Neural progenitor cell (in vitro differentiated cells): ENCODE results near the gene ELOVL6. TPM values are rescaled to one million over a fixed set of nuclear protein-coding genes. Genes with fewer than 3 reads are reported as not detected.

Experiments used
- DNase-seq: peaks from one replicate; pipeline ENCODE4 v3.0.0-alpha.2; 2016; ENCODE audit warnings: low spot score
- H2AFZ ChIP-seq: fragments of 200-600 bp; sonication (generic); replicated peaks from 2 replicates; pipeline ENCODE4 v1.6.1; 2016; ENCODE audit warnings: antibody characterized with exemption
- H3F3A ChIP-seq: fragments of 200-600 bp; sonication (generic); 2 replicates; pipeline ENCODE4 v1.6.1; 2016; ENCODE audit warnings: antibody characterized with exemption, low read depth
- H3K27ac ChIP-seq: fragments of 200-600 bp; sonication (generic); 2 replicates; pipeline ENCODE4 v1.5.1; 2016; ENCODE audit warnings: mild to moderate bottlenecking
- H3K27me3 ChIP-seq: fragments of 200-600 bp; sonication (generic); 2 replicates; pipeline ENCODE4 v1.6.1; 2016; ENCODE audit warnings: mild to moderate bottlenecking, moderate library complexity
- H3K36me3 ChIP-seq: fragments of 200-600 bp; sonication (generic); 2 replicates; pipeline ENCODE4 v1.5.1; 2016
- H3K4me1 ChIP-seq: fragments of 200-600 bp; sonication (generic); 2 replicates; pipeline ENCODE4 v1.6.1; 2016; ENCODE audit warnings: mixed run types
- H3K4me2 ChIP-seq: fragments of 200-600 bp; sonication (generic); 2 replicates; pipeline ENCODE4 v1.6.1; 2016
- H3K4me3 ChIP-seq: fragments of 200-600 bp; sonication (generic); 2 replicates; pipeline ENCODE4 v1.5.1; 2016
- H3K79me2 ChIP-seq: fragments of 200-600 bp; sonication (generic); 2 replicates; pipeline ENCODE4 v1.6.1; 2016; ENCODE audit warnings: low read depth
- H3K9ac ChIP-seq: fragments of 200-600 bp; sonication (generic); 2 replicates; pipeline ENCODE4 v1.6.1; 2016
- H3K9me3 ChIP-seq: fragments of 200-600 bp; sonication (generic); 2 replicates; pipeline ENCODE4 v1.5.1; 2016; ENCODE audit warnings: low read depth
- H4K20me1 ChIP-seq: fragments of 200-600 bp; sonication (generic); 2 replicates; pipeline ENCODE4 v1.6.1; 2016; ENCODE audit warnings: low read depth
- H3K27ac Mint-ChIP-seq: 3 replicates; pipeline ENCODE4 v1.8.0; 2021; ENCODE audit warnings: mixed read lengths
- H3K27me3 Mint-ChIP-seq: 2 replicates; pipeline ENCODE4 v1.8.0; 2022; ENCODE audit warnings: low read depth, mild to moderate bottlenecking, inconsistent platforms, moderate library complexity, mixed read lengths; ENCODE audit not compliant: insufficient read depth
- H3K36me3 Mint-ChIP-seq: 3 replicates; pipeline ENCODE4 v1.8.0; 2021; ENCODE audit warnings: mixed read lengths
- H3K4me1 Mint-ChIP-seq: 3 replicates; pipeline ENCODE4 v1.8.0; 2021; ENCODE audit warnings: mixed read lengths
- H3K4me3 Mint-ChIP-seq: 3 replicates; pipeline ENCODE4 v1.8.0; 2021; ENCODE audit warnings: mild to moderate bottlenecking, moderate library complexity, mixed read lengths
- H3K9me3 Mint-ChIP-seq: 3 replicates; pipeline ENCODE4 v1.8.0; 2020; ENCODE audit warnings: mixed read lengths
- CTCF ChIP-seq: fragments of 200-600 bp; sonication (generic); IDR thresholded peaks from 2 replicates; pipeline ENCODE4 v1.5.1; 2017; ENCODE audit warnings: antibody characterized with exemption, mild to moderate bottlenecking
- EZH2 ChIP-seq: fragments of 200-600 bp; sonication (generic); IDR thresholded peaks from 2 replicates; pipeline ENCODE4 v1.6.1; 2017; ENCODE audit warnings: antibody characterized with exemption, mild to moderate bottlenecking, moderate library complexity
- EZH2phosphoT487 ChIP-seq: fragments of 200-600 bp; sonication (generic); IDR thresholded peaks from 2 replicates; pipeline ENCODE4 v1.6.1; 2017; ENCODE audit warnings: antibody characterized with exemption
- total RNA-seq: library from RNA; depleted of rRNA; stranded (reverse); fragments of >200 nt; gene quantifications from 2 replicates; pipeline ENCODE4 v1.2.3, GENCODE V29; 2015; ENCODE audit warnings: low replicate concordance

Gene ELOVL6
- total RNA-seq, 1 donor from 2014 or later = 54.4 TPM

- H3K4me1 Mint-ChIP-seq = peaks cover 3% of the 10 kb centered on the region
- H3K4me1 ChIP-seq = no peaks in the 10 kb centered on the region
- H3K79me2 ChIP-seq = peaks cover 80% of the 10 kb centered on the region
- no peak overlapping the region for H3K4me3 ChIP-seq
- peaks cover 28% of the 10 kb centered on the region for H3K36me3 Mint-ChIP-seq
- H3K27ac Mint-ChIP-seq = peak overlapping the region; percentile 69
- no peaks in the 10 kb centered on the region for H3F3A ChIP-seq
- no peak overlapping the region for H3K9ac ChIP-seq
- no peaks in the 10 kb centered on the region for H3K9me3 Mint-ChIP-seq
- H2AFZ ChIP-seq = no peak overlapping the region
- H3K27ac ChIP-seq = no peak overlapping the region
- H3K9me3 ChIP-seq = no peaks in the 10 kb centered on the region
- H3K36me3 ChIP-seq = no peaks in the 10 kb centered on the region
- no peak overlapping the region for H3K4me2 ChIP-seq
- no peaks in the 10 kb centered on the region for H3K27me3 ChIP-seq
- H4K20me1 ChIP-seq = peaks cover 8% of the 10 kb centered on the region
- H3K4me3 Mint-ChIP-seq = no peak overlapping the region
- no peaks in the 10 kb centered on the region for H3K27me3 Mint-ChIP-seq
- TF ChIP-seq EZH2phosphoT487 = no peak
- no peak for TF ChIP-seq EZH2
- TF ChIP-seq CTCF = peak; percentile 28
- DNase-seq = peak; percentile 29
Observed at GRCh38 chr4:110170861-110171260, 27.6 kb downstream of the ELOVL6 start.

GRCh38 chr4:110165382-110166286, 32.8 kb downstream of the ELOVL6 start:
- Histone ChIP-seq H3K4me2 (no peak overlapping the region), H3K27me3 (no peaks in the 10 kb centered on the region), H3K27ac (no peak overlapping the region), H3K4me3 (no peak overlapping the region), H4K20me1 (peaks cover 16% of the 10 kb centered on the region), H3F3A (no peaks in the 10 kb centered on the region), H3K9me3 (no peaks in the 10 kb centered on the region), H3K9ac (no peak overlapping the region), H3K36me3 (no peaks in the 10 kb centered on the region), H3K4me1 (no peaks in the 10 kb centered on the region), H3K79me2 (peaks cover 75% of the 10 kb centered on the region), H2AFZ (no peak overlapping the region)
- DNase-seq = peak; percentile 8
- no peak for TF ChIP-seq EZH2phosphoT487
- no peak for TF ChIP-seq EZH2
- no peak for TF ChIP-seq CTCF
- peaks cover 15% of the 10 kb centered on the region for H3K4me1 Mint-ChIP-seq
- no peak overlapping the region for H3K27ac Mint-ChIP-seq
- peaks cover 30% of the 10 kb centered on the region for H3K36me3 Mint-ChIP-seq
- no peaks in the 10 kb centered on the region for H3K27me3 Mint-ChIP-seq
- H3K4me3 Mint-ChIP-seq = no peak overlapping the region
- no peaks in the 10 kb centered on the region for H3K9me3 Mint-ChIP-seq

DNA sequence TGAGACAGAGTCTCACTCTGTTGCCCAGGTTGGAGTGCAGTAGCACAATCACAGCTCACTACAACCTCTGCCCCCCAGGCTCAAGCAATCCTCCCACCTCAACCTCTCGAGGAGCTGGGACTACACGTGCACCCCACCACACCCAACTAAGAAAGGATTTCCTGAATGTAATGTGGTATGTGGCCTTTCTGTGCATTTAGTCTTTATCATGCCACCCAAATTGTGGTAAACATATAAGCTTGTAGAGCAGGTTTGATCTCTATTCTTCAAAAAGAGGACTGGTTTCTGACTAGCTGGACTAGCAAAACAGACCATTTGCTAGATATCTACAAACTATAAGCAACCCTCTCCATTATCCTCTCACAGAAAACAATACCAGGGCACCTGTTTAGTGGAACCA, 33.6 kb downstream of the ELOVL6 start:
- no peak overlapping the region for H2AFZ ChIP-seq
- no peak overlapping the region for H3K4me2 ChIP-seq
- no peaks in the 10 kb centered on the region for H3K36me3 ChIP-seq
- peaks cover 24% of the 10 kb centered on the region for H4K20me1 ChIP-seq
- H3K27me3 ChIP-seq = no peaks in the 10 kb centered on the region
- Mint-ChIP-seq H3K4me3 (no peak overlapping the region), H3K9me3 (no peaks in the 10 kb centered on the region), H3K27me3 (no peaks in the 10 kb centered on the region), H3K36me3 (peaks cover 27% of the 10 kb centered on the region), H3K4me1 (peaks cover 15% of the 10 kb centered on the region), H3K27ac (no peak overlapping the region)
- DNase-seq = no peak
- H3K9me3 ChIP-seq = no peaks in the 10 kb centered on the region
- no peaks in the 10 kb centered on the region for H3K4me1 ChIP-seq
- no peak overlapping the region for H3K9ac ChIP-seq
- no peak for TF ChIP-seq EZH2phosphoT487
- no peak for TF ChIP-seq CTCF
- TF ChIP-seq EZH2 = no peak
- H3K4me3 ChIP-seq = no peak overlapping the region
- H3K79me2 ChIP-seq = peaks cover 75% of the 10 kb centered on the region
- H3K27ac ChIP-seq = no peak overlapping the region
- no peaks in the 10 kb centered on the region for H3F3A ChIP-seq
